Measurements from ENCODE around the gene FAH. TPM values are rescaled to one million over a fixed set of nuclear protein-coding genes. Genes with fewer than 3 reads are reported as not detected.
"Not testable (repeated sequence)": the region's sequence is repeated elsewhere in the genome, so short reads cannot be mapped to it uniquely, and the experiment has no call there.

Gene FAH
- total and polyA plus RNA-seq, 7 donors: 9.1 to 60.2 (median 20.7) TPM

GRCh38 chr15:80152180-80152895 is 461 bp upstream of the FAH start:
- Histone ChIP-seq H3K27ac (peak overlapping the region; percentile 88), H3K9me3 (no peaks in the 10 kb centered on the region), H3K4me3 (peak overlapping the region; percentile 75), H3K27me3 (ENCODE audit: insufficient read depth in 3 of 3, low read length in 2 of 3) (no peaks in the 10 kb centered on the region), H3K4me1 (peaks cover 35% of the 10 kb centered on the region), H3K36me3 (ENCODE audit: insufficient read depth in 1 of 2, low read depth in 1 of 2) (no peaks in the 10 kb centered on the region)
- WGBS, 3 donors: 0 to 6% (median 3%) methylated on average over 20 to 36 of the region's 41 CpGs
- intact Hi-C loops (cut with DNase I): loop anchor here (5.0 to 10.0 kb wide), 3 partner anchors 70 to 255 kb away; partner anchors contain the start of genes MTHFS (in 1 of the 2) and ZFAND6 (in 1 of the 2)
- no peak for TF ChIP-seq CTCF (IDR thresholded peaks at IDR 0.05)
- DNase-seq (peak; percentile 98 to 99), ATAC-seq (peak; percentile 86 to 92 (median 88))

- Histone ChIP-seq H3K9me3 (no peaks in the 10 kb centered on the region), H3K4me3 (peak overlapping the region; percentile 75), H3K27ac (peak overlapping the region; percentile 88), H3K27me3 (ENCODE audit: insufficient read depth in 3 of 3, low read length in 2 of 3) (no peaks in the 10 kb centered on the region), H3K36me3 (ENCODE audit: insufficient read depth in 1 of 2, low read depth in 1 of 2) (peaks cover 0 to 14% of the 10 kb centered on the region in 2 donors), H3K4me1 (peaks cover 35% of the 10 kb centered on the region)
- intact Hi-C loops (cut with DNase I): loop anchor here (5.0 to 10.0 kb wide), 3 partner anchors 72 to 257 kb away; partner anchors contain the start of genes MTHFS (in 1 of the 2) and ZFAND6 (in 1 of the 2)
- WGBS, 3 donors: 71 to 79% (median 73%) methylated on average over 4 of the region's 4 CpGs
- TF ChIP-seq CTCF (IDR thresholded peaks at IDR 0.05): no peak
- ATAC-seq (no peak), DNase-seq (peak in 1 of 2 donors; percentile 69)
These were observed 1.1 kb downstream of the FAH start for GRCh38 chr15:80153900-80154299.

- H3K36me3 ChIP-seq (ENCODE audit: insufficient read depth in 1 of 2, low read depth in 1 of 2): peaks cover 0 to 18% of the 10 kb centered on the region in 2 donors
- no peaks in the 10 kb centered on the region for H3K9me3 ChIP-seq
- H3K27me3 ChIP-seq (ENCODE audit: insufficient read depth in 3 of 3, low read length in 2 of 3): no peaks in the 10 kb centered on the region
- TF ChIP-seq CTCF (IDR thresholded peaks at IDR 0.05): no peak
- peak overlapping the region; percentile 75 for H3K4me3 ChIP-seq
- H3K4me1 ChIP-seq: peaks cover 35% of the 10 kb centered on the region
- peak in 1 of 2 donors; percentile 71 for DNase-seq
- ATAC-seq: no peak
- 69 to 80% (median 69%) methylated on average over 6 of the region's 6 CpGs for WGBS, 3 donors
- intact Hi-C loops (cut with DNase I): loop anchor here (5.0 to 10.0 kb wide), 3 partner anchors 72 to 257 kb away; partner anchors contain the start of genes MTHFS (in 1 of the 2) and ZFAND6 (in 1 of the 2)
- H3K27ac ChIP-seq: peak overlapping the region; percentile 88
These were observed 1.5 kb downstream of the FAH start for GRCh38 chr15:80154336-80154735.

- Histone ChIP-seq H3K9me3 (no peaks in the 10 kb centered on the region), H3K27me3 (ENCODE audit: insufficient read depth in 3 of 3, low read length in 2 of 3) (no peaks in the 10 kb centered on the region), H3K36me3 (ENCODE audit: insufficient read depth in 1 of 2, low read depth in 1 of 2) (peaks cover 0 to 25% of the 10 kb centered on the region in 2 donors), H3K4me1 (peaks cover 35% of the 10 kb centered on the region), H3K27ac (no peak overlapping the region), H3K4me3 (no peak overlapping the region)
- intact Hi-C loops (cut with DNase I): loop anchor here in 1 of 2 donors (10.0 kb wide), 1 partner anchor 100 kb away; the partner anchor contains the start of gene ZFAND6
- ATAC-seq: no peak
- no peak for TF ChIP-seq CTCF (IDR thresholded peaks at IDR 0.05)
- no peak for DNase-seq
- 85 to 91% (median 89%) methylated on average over 5 of the region's 5 CpGs for WGBS, 3 donors
These were observed 2.2 kb downstream of the FAH start for GRCh38 chr15:80155001-80155377.

- ATAC-seq; H3K4me3 ChIP-seq; H3K9me3 ChIP-seq; DNase-seq; H3K27ac ChIP-seq; H3K27me3 ChIP-seq (ENCODE audit: insufficient read depth in 3 of 3, low read length in 2 of 3): not testable (repeated sequence)
- 78 to 86% (median 85%) methylated on average over 16 of the region's 16 CpGs for WGBS, 3 donors
- intact Hi-C loops (cut with DNase I): loop anchor here in 1 of 2 donors (10.0 kb wide), 1 partner anchor 101 kb away; the partner anchor contains the start of gene ZFAND6
- Histone ChIP-seq H3K4me1 (peaks cover 34% of the 10 kb centered on the region), H3K36me3 (ENCODE audit: insufficient read depth in 1 of 2, low read depth in 1 of 2) (peaks cover 0 to 30% of the 10 kb centered on the region in 2 donors)
These were observed 2.8 kb downstream of the FAH start for GRCh38 chr15:80155378-80156175.
